ENCODE results near the gene LCTL. TPM values are rescaled to one million over a fixed set of nuclear protein-coding genes. Genes with fewer than 3 reads are reported as not detected.

LCTL gene
- total RNA-seq, 1 experiment from 2014 or later: not detected

DNA sequence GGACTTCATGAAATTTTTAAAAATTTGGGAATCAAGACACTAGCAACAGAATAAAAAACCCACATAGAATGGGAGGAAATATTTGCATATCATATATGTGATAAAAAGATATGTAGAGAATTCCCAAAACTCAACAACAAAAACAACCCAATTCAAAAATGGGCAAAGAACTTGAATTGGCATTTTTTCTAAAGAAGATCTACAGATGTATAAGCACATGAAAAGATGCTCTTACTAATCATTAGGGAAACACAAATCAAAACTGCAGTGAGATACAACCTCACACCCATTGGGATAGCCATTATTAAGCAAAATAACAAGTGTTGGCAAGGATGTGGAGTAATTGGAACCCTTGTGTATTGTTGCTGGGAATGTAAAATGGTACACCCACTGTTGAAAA, 10.1 kb downstream of the LCTL start:
- H3K4me2 ChIP-seq (ENCODE audit: low read length): no peak overlapping the region
- ChIA-PET POLR2A (no interaction called here), RAD21 (ENCODE audit: low non-redundant PET in 1 of 2, low total read pairs in 2 of 2, uncharacterized antibody in 2 of 2, unreplicated experiment in 2 of 2) (no interaction called here), CTCF (interaction anchor here (2.5 kb wide), 1 partner anchor 11 kb away, joined by 5 read pairs; the partner anchor contains the start of gene LCTL)
- DNase-seq (ENCODE audit: low read depth, low spot score): no peak
- no peak overlapping the region for H2AFZ ChIP-seq (ENCODE audit: low read depth, low read length, poor library complexity, severe bottlenecking)
- no peaks in the 10 kb centered on the region for H3K36me3 ChIP-seq (ENCODE audit: control insufficient read depth in 1 of 2, insufficient read depth in 2 of 2, low read length in 2 of 2)
- TF ChIP-seq, protein P1, sequence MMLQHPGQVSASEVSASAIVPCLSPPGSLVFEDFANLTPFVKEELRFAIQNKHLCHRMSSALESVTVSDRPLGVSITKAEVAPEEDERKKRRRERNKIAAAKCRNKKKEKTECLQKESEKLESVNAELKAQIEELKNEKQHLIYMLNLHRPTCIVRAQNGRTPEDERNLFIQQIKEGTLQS (IDR thresholded peaks at IDR 0.05): no peak
- no peak for TF ChIP-seq FOSL1 (IDR thresholded peaks at IDR 0.05; ENCODE audit: low read depth)
- no peak for TF ChIP-seq CEBPB (IDR thresholded peaks at IDR 0.05; ENCODE audit: low read depth)
- no peak for TF ChIP-seq EZH2phosphoT487 (IDR thresholded peaks at IDR 0.05; ENCODE audit: borderline replicate concordance)
- no peak for TF ChIP-seq RAD21 (IDR thresholded peaks at IDR 0.05; ENCODE audit: low read depth)
- no peak for TF ChIP-seq ELF1 (IDR thresholded peaks at IDR 0.05; ENCODE audit: borderline replicate concordance, low read depth)
- TF ChIP-seq, protein P2, sequence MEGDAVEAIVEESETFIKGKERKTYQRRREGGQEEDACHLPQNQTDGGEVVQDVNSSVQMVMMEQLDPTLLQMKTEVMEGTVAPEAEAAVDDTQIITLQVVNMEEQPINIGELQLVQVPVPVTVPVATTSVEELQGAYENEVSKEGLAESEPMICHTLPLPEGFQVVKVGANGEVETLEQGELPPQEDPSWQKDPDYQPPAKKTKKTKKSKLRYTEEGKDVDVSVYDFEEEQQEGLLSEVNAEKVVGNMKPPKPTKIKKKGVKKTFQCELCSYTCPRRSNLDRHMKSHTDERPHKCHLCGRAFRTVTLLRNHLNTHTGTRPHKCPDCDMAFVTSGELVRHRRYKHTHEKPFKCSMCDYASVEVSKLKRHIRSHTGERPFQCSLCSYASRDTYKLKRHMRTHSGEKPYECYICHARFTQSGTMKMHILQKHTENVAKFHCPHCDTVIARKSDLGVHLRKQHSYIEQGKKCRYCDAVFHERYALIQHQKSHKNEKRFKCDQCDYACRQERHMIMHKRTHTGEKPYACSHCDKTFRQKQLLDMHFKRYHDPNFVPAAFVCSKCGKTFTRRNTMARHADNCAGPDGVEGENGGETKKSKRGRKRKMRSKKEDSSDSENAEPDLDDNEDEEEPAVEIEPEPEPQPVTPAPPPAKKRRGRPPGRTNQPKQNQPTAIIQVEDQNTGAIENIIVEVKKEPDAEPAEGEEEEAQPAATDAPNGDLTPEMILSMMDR (IDR thresholded peaks at IDR 0.05 in 2 of 3, conservative IDR thresholded peaks at IDR 0.05 in 1 of 3; ENCODE audit: borderline replicate concordance in 1 of 3, insufficient read depth in 1 of 3, low read depth in 2 of 3, low read length in 2 of 3): no peak
- TF ChIP-seq ZNF274 (IDR thresholded peaks at IDR 0.05; ENCODE audit: low read depth, low read length): no peak
- no peak for TF ChIP-seq POLR2AphosphoS5 (IDR thresholded peaks at IDR 0.05; ENCODE audit: low read depth, low read length)
- TF ChIP-seq SIN3A (IDR thresholded peaks at IDR 0.05; ENCODE audit: low read depth): no peak
- TF ChIP-seq, protein P3, sequence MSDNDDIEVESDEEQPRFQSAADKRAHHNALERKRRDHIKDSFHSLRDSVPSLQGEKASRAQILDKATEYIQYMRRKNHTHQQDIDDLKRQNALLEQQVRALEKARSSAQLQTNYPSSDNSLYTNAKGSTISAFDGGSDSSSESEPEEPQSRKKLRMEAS (IDR thresholded peaks at IDR 0.05): no peak
- TF ChIP-seq TCF7L2 (IDR thresholded peaks at IDR 0.05; ENCODE audit: borderline replicate concordance, extremely low read depth, insufficient read depth, insufficient read length): no peak
- no peak for TF ChIP-seq ZFX (IDR thresholded peaks at IDR 0.05)
- TF ChIP-seq CBX3 (IDR thresholded peaks at IDR 0.05; ENCODE audit: low read depth): no peak
- TF ChIP-seq, protein P4, sequence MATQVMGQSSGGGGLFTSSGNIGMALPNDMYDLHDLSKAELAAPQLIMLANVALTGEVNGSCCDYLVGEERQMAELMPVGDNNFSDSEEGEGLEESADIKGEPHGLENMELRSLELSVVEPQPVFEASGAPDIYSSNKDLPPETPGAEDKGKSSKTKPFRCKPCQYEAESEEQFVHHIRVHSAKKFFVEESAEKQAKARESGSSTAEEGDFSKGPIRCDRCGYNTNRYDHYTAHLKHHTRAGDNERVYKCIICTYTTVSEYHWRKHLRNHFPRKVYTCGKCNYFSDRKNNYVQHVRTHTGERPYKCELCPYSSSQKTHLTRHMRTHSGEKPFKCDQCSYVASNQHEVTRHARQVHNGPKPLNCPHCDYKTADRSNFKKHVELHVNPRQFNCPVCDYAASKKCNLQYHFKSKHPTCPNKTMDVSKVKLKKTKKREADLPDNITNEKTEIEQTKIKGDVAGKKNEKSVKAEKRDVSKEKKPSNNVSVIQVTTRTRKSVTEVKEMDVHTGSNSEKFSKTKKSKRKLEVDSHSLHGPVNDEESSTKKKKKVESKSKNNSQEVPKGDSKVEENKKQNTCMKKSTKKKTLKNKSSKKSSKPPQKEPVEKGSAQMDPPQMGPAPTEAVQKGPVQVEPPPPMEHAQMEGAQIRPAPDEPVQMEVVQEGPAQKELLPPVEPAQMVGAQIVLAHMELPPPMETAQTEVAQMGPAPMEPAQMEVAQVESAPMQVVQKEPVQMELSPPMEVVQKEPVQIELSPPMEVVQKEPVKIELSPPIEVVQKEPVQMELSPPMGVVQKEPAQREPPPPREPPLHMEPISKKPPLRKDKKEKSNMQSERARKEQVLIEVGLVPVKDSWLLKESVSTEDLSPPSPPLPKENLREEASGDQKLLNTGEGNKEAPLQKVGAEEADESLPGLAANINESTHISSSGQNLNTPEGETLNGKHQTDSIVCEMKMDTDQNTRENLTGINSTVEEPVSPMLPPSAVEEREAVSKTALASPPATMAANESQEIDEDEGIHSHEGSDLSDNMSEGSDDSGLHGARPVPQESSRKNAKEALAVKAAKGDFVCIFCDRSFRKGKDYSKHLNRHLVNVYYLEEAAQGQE (IDR thresholded peaks at IDR 0.05; ENCODE audit: low read depth): no peak
- TF ChIP-seq EZH2 (IDR thresholded peaks at IDR 0.05): no peak
- no peak for TF ChIP-seq YY1 (IDR thresholded peaks at IDR 0.05; ENCODE audit: extremely low read depth, insufficient replicate concordance, low read depth, low read length)
- intact Hi-C loops (cut with micrococcal nuclease): no loop called here
- H3K27ac ChIP-seq (ENCODE audit: low read depth, low read length): no peak overlapping the region
- peaks cover 4 to 13% of the 10 kb centered on the region in 2 experiments; a peak in 3 of 4 replicates for H3K4me1 ChIP-seq (ENCODE audit: control insufficient read depth in 1 of 2, insufficient read depth in 2 of 2, low read length in 2 of 2)
- no peaks in the 10 kb centered on the region for H3K79me2 ChIP-seq (ENCODE audit: insufficient read depth, low read length)
- ATAC-seq: no peak
- no peak overlapping the region for H3K9ac ChIP-seq (ENCODE audit: low read length)
- no peaks in the 10 kb centered on the region for H3K9me2 ChIP-seq (ENCODE audit: insufficient read depth)
- H3K27me3 ChIP-seq (ENCODE audit: insufficient read depth, low read length): no peaks in the 10 kb centered on the region
- BruUV-seq (replicated peaks): no TSS peak
- H4K20me1 ChIP-seq (ENCODE audit: insufficient read depth): no peaks in the 10 kb centered on the region
- H3K9me3 ChIP-seq (ENCODE audit: control insufficient read depth in 1 of 2, insufficient read depth in 1 of 2, low read depth in 1 of 2, low read length in 2 of 2): no peaks in the 10 kb centered on the region
- H3K4me3 ChIP-seq (replicated peaks in 1 of 2; ENCODE audit: low read depth in 1 of 2, low read length in 2 of 2): no peak overlapping the region
